ENCODE data around the gene MME. TPM values are rescaled to one million over a fixed set of nuclear protein-coding genes. Genes with fewer than 3 reads are reported as not detected.
A peak's percentile ranks its signal among the peaks of the same experiment; 100 is the strongest.
"Not testable (repeated sequence)": the region's sequence is repeated elsewhere in the genome, so short reads cannot be mapped to it uniquely, and the experiment has no call there.

Gene MME
- polyA plus RNA-seq, 2 donors = 0.12 to 0.20 TPM

- no peak overlapping the region for H3K4me3 ChIP-seq (ENCODE audit: low read depth in 1 of 2, low read length in 2 of 2)
- H3K27ac ChIP-seq (ENCODE audit: low read depth in 2 of 2, low read length in 1 of 2) = no peak overlapping the region
- no peaks in the 10 kb centered on the region for H3K4me1 ChIP-seq (ENCODE audit: control insufficient read depth in 2 of 2, insufficient read depth in 2 of 2, low read length in 1 of 2)
- no peaks in the 10 kb centered on the region for H3K9me3 ChIP-seq (ENCODE audit: control insufficient read depth in 2 of 2, insufficient read depth in 1 of 2, low read depth in 1 of 2, low read length in 1 of 2)
- 79 to 80% methylated on average over 2 of the region's 2 CpGs for WGBS, 2 donors
- H3K36me3 ChIP-seq (ENCODE audit: control insufficient read depth in 2 of 2, insufficient read depth in 2 of 2, low read length in 1 of 2) = no peaks in the 10 kb centered on the region
- no peaks in the 10 kb centered on the region for H3K27me3 ChIP-seq (ENCODE audit: control insufficient read depth in 1 of 2, insufficient read depth in 2 of 2, low read length in 2 of 2)
Observed at GRCh38 chr3:155129396-155129795, 49.3 kb downstream of the MME start.

DNA sequence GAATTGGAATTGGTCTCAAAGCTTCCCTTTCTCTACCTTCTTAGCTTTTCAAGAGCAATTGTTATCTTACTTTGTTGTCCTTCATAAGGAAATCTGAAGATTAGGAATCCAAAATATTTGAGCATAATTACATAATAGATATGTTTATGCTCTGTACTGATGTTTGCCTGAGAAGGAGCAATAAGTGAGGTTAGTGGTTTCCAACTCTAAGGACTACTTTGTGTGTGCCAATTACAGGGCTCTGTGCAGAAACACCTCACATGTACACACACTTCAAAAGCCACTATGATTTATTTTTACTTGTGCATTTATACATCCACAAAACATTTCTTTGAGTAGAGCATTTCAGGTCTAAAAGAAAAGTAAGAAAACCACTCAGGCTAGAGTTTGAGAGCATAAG, 49.9 kb downstream of the MME start:
- Histone ChIP-seq H3K4me1 (ENCODE audit: control insufficient read depth in 2 of 2, insufficient read depth in 2 of 2, low read length in 1 of 2) (no peaks in the 10 kb centered on the region), H3K9me3 (ENCODE audit: control insufficient read depth in 2 of 2, insufficient read depth in 1 of 2, low read depth in 1 of 2, low read length in 1 of 2) (no peaks in the 10 kb centered on the region), H3K27ac (ENCODE audit: low read depth in 2 of 2, low read length in 1 of 2) (no peak overlapping the region), H3K27me3 (ENCODE audit: control insufficient read depth in 1 of 2, insufficient read depth in 2 of 2, low read length in 2 of 2) (no peaks in the 10 kb centered on the region), H3K4me3 (ENCODE audit: low read depth in 1 of 2, low read length in 2 of 2) (no peak overlapping the region), H3K36me3 (ENCODE audit: control insufficient read depth in 2 of 2, insufficient read depth in 2 of 2, low read length in 1 of 2) (no peaks in the 10 kb centered on the region)

DNA sequence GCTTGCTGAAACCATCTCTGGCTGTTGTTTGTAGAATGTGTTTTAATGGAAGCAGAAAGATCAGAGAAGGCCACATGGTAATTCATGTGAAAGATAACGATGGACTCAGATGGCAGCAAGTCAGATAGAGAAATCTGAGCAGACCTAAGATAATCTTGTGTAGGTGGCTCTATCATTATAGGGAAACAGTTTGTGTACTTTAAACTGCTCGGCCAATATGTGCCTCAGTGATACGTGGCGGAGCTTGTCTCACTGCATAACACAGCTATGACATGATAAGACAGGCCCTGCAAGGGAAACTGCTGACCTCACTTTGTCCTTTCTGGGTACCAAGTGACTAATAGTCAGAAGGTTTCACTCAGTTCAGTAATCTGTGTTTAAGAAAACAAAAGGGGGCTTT, 51.0 kb downstream of the MME start:
- Histone ChIP-seq H3K4me1 (ENCODE audit: control insufficient read depth in 2 of 2, insufficient read depth in 2 of 2, low read length in 1 of 2) (no peaks in the 10 kb centered on the region), H3K36me3 (ENCODE audit: control insufficient read depth in 2 of 2, insufficient read depth in 2 of 2, low read length in 1 of 2) (no peaks in the 10 kb centered on the region), H3K27ac (ENCODE audit: low read depth in 2 of 2, low read length in 1 of 2) (peak overlapping the region in 1 of 2 donors; percentile 63), H3K27me3 (ENCODE audit: control insufficient read depth in 1 of 2, insufficient read depth in 2 of 2, low read length in 2 of 2) (no peaks in the 10 kb centered on the region), H3K4me3 (ENCODE audit: low read depth in 1 of 2, low read length in 2 of 2) (no peak overlapping the region), H3K9me3 (ENCODE audit: control insufficient read depth in 2 of 2, insufficient read depth in 1 of 2, low read depth in 1 of 2, low read length in 1 of 2) (no peaks in the 10 kb centered on the region)
- 46 to 56% methylated on average over 4 of the region's 4 CpGs for WGBS, 2 donors

DNA sequence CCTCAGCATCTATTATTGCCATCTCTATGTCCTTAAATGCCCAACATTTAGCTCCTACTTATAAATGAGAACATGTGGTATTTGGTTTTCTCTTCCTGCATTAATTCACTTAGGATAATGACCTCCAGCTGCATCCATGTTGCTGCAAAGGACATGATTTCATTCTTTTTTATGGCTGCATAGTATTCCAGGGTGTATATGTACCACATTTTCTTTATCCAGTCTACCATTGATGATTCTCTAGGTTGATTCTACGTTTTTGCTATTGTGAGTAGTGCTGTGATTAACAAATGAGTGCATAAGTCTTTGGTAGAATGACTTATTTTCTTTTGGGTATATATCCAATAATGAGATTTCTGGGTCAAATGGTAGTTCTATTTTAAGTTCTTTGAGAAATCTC, 54.2 kb downstream of the MME start:
- H3K27me3 ChIP-seq (ENCODE audit: control insufficient read depth in 1 of 2, insufficient read depth in 2 of 2, low read length in 2 of 2); H3K4me3 ChIP-seq (ENCODE audit: low read depth in 1 of 2, low read length in 2 of 2); H3K4me1 ChIP-seq (ENCODE audit: control insufficient read depth in 2 of 2, insufficient read depth in 2 of 2, low read length in 1 of 2); H3K36me3 ChIP-seq (ENCODE audit: control insufficient read depth in 2 of 2, insufficient read depth in 2 of 2, low read length in 1 of 2); H3K27ac ChIP-seq (ENCODE audit: low read depth in 2 of 2, low read length in 1 of 2); H3K9me3 ChIP-seq (ENCODE audit: control insufficient read depth in 2 of 2, insufficient read depth in 1 of 2, low read depth in 1 of 2, low read length in 1 of 2): not testable (repeated sequence)
- 41 to 55% methylated on average over 1 of the region's 1 CpG for WGBS, 2 donors

GRCh38 chr3:155135003-155135402, 54.9 kb downstream of the MME start:
- H3K4me1 ChIP-seq (ENCODE audit: control insufficient read depth in 2 of 2, insufficient read depth in 2 of 2, low read length in 1 of 2) = no peaks in the 10 kb centered on the region
- no peaks in the 10 kb centered on the region for H3K36me3 ChIP-seq (ENCODE audit: control insufficient read depth in 2 of 2, insufficient read depth in 2 of 2, low read length in 1 of 2)
- no peak overlapping the region for H3K4me3 ChIP-seq (ENCODE audit: low read depth in 1 of 2, low read length in 2 of 2)
- no peak overlapping the region for H3K27ac ChIP-seq (ENCODE audit: low read depth in 2 of 2, low read length in 1 of 2)
- H3K27me3 ChIP-seq (ENCODE audit: control insufficient read depth in 1 of 2, insufficient read depth in 2 of 2, low read length in 2 of 2) = no peaks in the 10 kb centered on the region
- no peaks in the 10 kb centered on the region for H3K9me3 ChIP-seq (ENCODE audit: control insufficient read depth in 2 of 2, insufficient read depth in 1 of 2, low read depth in 1 of 2, low read length in 1 of 2)

- 60 to 79% methylated on average over 4 of the region's 4 CpGs for WGBS, 2 donors
Observed at GRCh38 chr3:155138677-155139076, 58.6 kb downstream of the MME start.

GRCh38 chr3:155147588-155147987, 67.5 kb downstream of the MME start:
- Histone ChIP-seq H3K4me3 (ENCODE audit: low read depth in 1 of 2, low read length in 2 of 2) (no peak overlapping the region), H3K9me3 (ENCODE audit: control insufficient read depth in 2 of 2, insufficient read depth in 1 of 2, low read depth in 1 of 2, low read length in 1 of 2) (no peaks in the 10 kb centered on the region), H3K36me3 (ENCODE audit: control insufficient read depth in 2 of 2, insufficient read depth in 2 of 2, low read length in 1 of 2) (no peaks in the 10 kb centered on the region), H3K27ac (ENCODE audit: low read depth in 2 of 2, low read length in 1 of 2) (no peak overlapping the region), H3K27me3 (ENCODE audit: control insufficient read depth in 1 of 2, insufficient read depth in 2 of 2, low read length in 2 of 2) (no peaks in the 10 kb centered on the region), H3K4me1 (ENCODE audit: control insufficient read depth in 2 of 2, insufficient read depth in 2 of 2, low read length in 1 of 2) (no peaks in the 10 kb centered on the region)
- WGBS, 2 donors = 65 to 85% methylated on average over 1 of the region's 1 CpG

More at GRCh38 chr3:155138677-155139076, 58.6 kb downstream of the MME start:
- H3K9me3 ChIP-seq (ENCODE audit: control insufficient read depth in 2 of 2, insufficient read depth in 1 of 2, low read depth in 1 of 2, low read length in 1 of 2) = no peaks in the 10 kb centered on the region
- H3K27ac ChIP-seq (ENCODE audit: low read depth in 2 of 2, low read length in 1 of 2) = no peak overlapping the region
- H3K4me1 ChIP-seq (ENCODE audit: control insufficient read depth in 2 of 2, insufficient read depth in 2 of 2, low read length in 1 of 2) = no peaks in the 10 kb centered on the region
- H3K27me3 ChIP-seq (ENCODE audit: control insufficient read depth in 1 of 2, insufficient read depth in 2 of 2, low read length in 2 of 2) = no peaks in the 10 kb centered on the region
- no peak overlapping the region for H3K4me3 ChIP-seq (ENCODE audit: low read depth in 1 of 2, low read length in 2 of 2)
- no peaks in the 10 kb centered on the region for H3K36me3 ChIP-seq (ENCODE audit: control insufficient read depth in 2 of 2, insufficient read depth in 2 of 2, low read length in 1 of 2)

GRCh38 chr3:155149494-155149893, 69.4 kb downstream of the MME start:
- Histone ChIP-seq H3K36me3 (ENCODE audit: control insufficient read depth in 2 of 2, insufficient read depth in 2 of 2, low read length in 1 of 2) (no peaks in the 10 kb centered on the region), H3K9me3 (ENCODE audit: control insufficient read depth in 2 of 2, insufficient read depth in 1 of 2, low read depth in 1 of 2, low read length in 1 of 2) (no peaks in the 10 kb centered on the region), H3K27me3 (ENCODE audit: control insufficient read depth in 1 of 2, insufficient read depth in 2 of 2, low read length in 2 of 2) (no peaks in the 10 kb centered on the region), H3K4me3 (ENCODE audit: low read depth in 1 of 2, low read length in 2 of 2) (no peak overlapping the region), H3K4me1 (ENCODE audit: control insufficient read depth in 2 of 2, insufficient read depth in 2 of 2, low read length in 1 of 2) (no peaks in the 10 kb centered on the region), H3K27ac (ENCODE audit: low read depth in 2 of 2, low read length in 1 of 2) (no peak overlapping the region)
- 56 to 65% methylated on average over 3 of the region's 3 CpGs for WGBS, 2 donors

DNA sequence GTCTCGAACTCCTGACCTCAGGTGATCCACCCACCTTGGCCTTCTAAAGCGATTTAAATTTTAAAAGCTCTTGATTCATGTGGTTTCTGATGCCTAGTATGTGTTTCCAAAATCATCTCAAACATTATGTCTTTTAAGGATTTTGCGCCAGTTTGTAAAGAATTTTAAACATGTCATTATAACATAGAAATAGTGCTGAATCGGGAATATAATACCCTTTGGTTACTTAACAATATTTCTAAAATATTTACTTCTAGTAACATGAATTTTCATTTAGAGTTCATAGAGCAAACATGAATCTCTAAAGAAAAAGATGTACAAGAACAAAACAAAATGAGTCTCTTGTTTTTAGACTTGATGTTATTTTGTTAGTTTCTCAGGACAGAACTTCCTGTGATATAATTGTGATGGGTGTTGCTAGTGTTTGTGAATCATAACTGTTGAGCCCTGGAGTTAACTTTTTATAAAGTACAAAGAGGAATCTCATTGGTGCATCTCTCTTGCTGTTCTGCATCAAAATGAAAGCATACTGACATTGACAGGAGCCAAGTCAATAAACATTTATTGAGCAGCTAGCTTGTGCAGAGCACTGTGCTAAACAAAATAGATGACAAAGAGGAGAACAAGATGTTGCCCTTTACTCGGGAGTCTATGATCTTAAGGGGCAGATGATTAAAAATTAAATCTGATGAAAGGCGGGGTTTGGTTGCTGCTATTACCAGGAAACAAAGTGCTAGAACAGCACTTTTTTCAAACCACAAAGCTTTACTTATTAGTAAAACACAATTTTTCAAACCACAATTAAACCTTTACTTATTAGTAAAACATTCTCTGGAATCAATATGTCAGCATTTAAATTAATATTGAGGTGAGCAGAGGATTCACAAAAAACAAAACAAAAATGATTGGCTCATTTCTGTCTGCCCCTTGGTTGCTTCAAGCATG, 73.4 kb downstream of the MME start:
- WGBS, 2 donors = 77 to 86% methylated on average over 6 of the region's 6 CpGs
- Histone ChIP-seq H3K9me3 (ENCODE audit: control insufficient read depth in 2 of 2, insufficient read depth in 1 of 2, low read depth in 1 of 2, low read length in 1 of 2) (no peaks in the 10 kb centered on the region), H3K27me3 (ENCODE audit: control insufficient read depth in 1 of 2, insufficient read depth in 2 of 2, low read length in 2 of 2) (no peaks in the 10 kb centered on the region), H3K4me3 (ENCODE audit: low read depth in 1 of 2, low read length in 2 of 2) (no peak overlapping the region), H3K4me1 (ENCODE audit: control insufficient read depth in 2 of 2, insufficient read depth in 2 of 2, low read length in 1 of 2) (no peaks in the 10 kb centered on the region), H3K27ac (ENCODE audit: low read depth in 2 of 2, low read length in 1 of 2) (no peak overlapping the region), H3K36me3 (ENCODE audit: control insufficient read depth in 2 of 2, insufficient read depth in 2 of 2, low read length in 1 of 2) (no peaks in the 10 kb centered on the region)

- Histone ChIP-seq H3K4me3 (ENCODE audit: low read depth in 1 of 2, low read length in 2 of 2) (no peak overlapping the region), H3K27ac (ENCODE audit: low read depth in 2 of 2, low read length in 1 of 2) (no peak overlapping the region), H3K36me3 (ENCODE audit: control insufficient read depth in 2 of 2, insufficient read depth in 2 of 2, low read length in 1 of 2) (no peaks in the 10 kb centered on the region), H3K4me1 (ENCODE audit: control insufficient read depth in 2 of 2, insufficient read depth in 2 of 2, low read length in 1 of 2) (no peaks in the 10 kb centered on the region), H3K9me3 (ENCODE audit: control insufficient read depth in 2 of 2, insufficient read depth in 1 of 2, low read depth in 1 of 2, low read length in 1 of 2) (no peaks in the 10 kb centered on the region), H3K27me3 (ENCODE audit: control insufficient read depth in 1 of 2, insufficient read depth in 2 of 2, low read length in 2 of 2) (no peaks in the 10 kb centered on the region)
- WGBS, 2 donors = 87 to 88% methylated on average over 3 of the region's 3 CpGs
Observed at GRCh38 chr3:155154255-155154654, 74.1 kb downstream of the MME start.
